ENCODE results near the gene AKT1S1. TPM values are rescaled to one million over a fixed set of nuclear protein-coding genes. Genes with fewer than 3 reads are reported as not detected.

The AKT1S1 gene
- total and polyA plus RNA-seq, 2 donors (not counting 1 experiment from before 2014, with no cell fraction given), result 16.6 to 23.0 TPM

- Mint-ChIP-seq H3K9me3 (ENCODE audit: insufficient read depth) (no peaks in the 10 kb centered on the region), H3K4me1 (peaks cover 36% of the 10 kb centered on the region), H3K27me3 (no peaks in the 10 kb centered on the region), H3K4me3 (peak overlapping the region; percentile 62), H3K27ac (peak overlapping the region; percentile 57)
- POLR2A ChIA-PET, result interaction anchor here (0.6 to 5.0 kb wide), 2 partner anchors 20 to 57 kb away, joined by 3 to 40 read pairs; partner anchors contain the start of gene PTOV1
- H3K79me2 ChIP-seq (ENCODE audit: control insufficient read depth, insufficient read depth, low read length), result peaks cover 33% of the 10 kb centered on the region
- H3K36me3 ChIP-seq (replicated peaks in 1 of 2; ENCODE audit: control extremely low read depth in 1 of 2, control insufficient read depth in 1 of 2, extremely low read depth in 1 of 2, insufficient read depth in 2 of 2, low read length in 1 of 2), result peaks cover 0 to 3% of the 10 kb centered on the region in 2 experiments
- no peak for DNase-seq
- CTCF ChIA-PET, result no interaction called here
- TF ChIP-seq, protein P1, sequence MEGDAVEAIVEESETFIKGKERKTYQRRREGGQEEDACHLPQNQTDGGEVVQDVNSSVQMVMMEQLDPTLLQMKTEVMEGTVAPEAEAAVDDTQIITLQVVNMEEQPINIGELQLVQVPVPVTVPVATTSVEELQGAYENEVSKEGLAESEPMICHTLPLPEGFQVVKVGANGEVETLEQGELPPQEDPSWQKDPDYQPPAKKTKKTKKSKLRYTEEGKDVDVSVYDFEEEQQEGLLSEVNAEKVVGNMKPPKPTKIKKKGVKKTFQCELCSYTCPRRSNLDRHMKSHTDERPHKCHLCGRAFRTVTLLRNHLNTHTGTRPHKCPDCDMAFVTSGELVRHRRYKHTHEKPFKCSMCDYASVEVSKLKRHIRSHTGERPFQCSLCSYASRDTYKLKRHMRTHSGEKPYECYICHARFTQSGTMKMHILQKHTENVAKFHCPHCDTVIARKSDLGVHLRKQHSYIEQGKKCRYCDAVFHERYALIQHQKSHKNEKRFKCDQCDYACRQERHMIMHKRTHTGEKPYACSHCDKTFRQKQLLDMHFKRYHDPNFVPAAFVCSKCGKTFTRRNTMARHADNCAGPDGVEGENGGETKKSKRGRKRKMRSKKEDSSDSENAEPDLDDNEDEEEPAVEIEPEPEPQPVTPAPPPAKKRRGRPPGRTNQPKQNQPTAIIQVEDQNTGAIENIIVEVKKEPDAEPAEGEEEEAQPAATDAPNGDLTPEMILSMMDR (IDR thresholded peaks at IDR 0.05), result no peak
- no peak for TF ChIP-seq EZH2 (IDR thresholded peaks at IDR 0.05; ENCODE audit: borderline replicate concordance, insufficient read depth, low read depth, low read length, poor library complexity, severe bottlenecking)
- H3K9me3 ChIP-seq (ENCODE audit: control extremely low read depth in 1 of 3, control insufficient read depth in 2 of 3, insufficient read depth in 1 of 3, low read length in 2 of 3), result peaks cover 0 to 20% (median 0%) of the 10 kb centered on the region in 3 donors
- H3K27ac ChIP-seq (ENCODE audit: low read length in 2 of 2), result no peak overlapping the region
- H3K4me2 ChIP-seq (replicated peaks; ENCODE audit: low read depth, low read length, poor library complexity, severe bottlenecking), result no peak overlapping the region
- 93% methylated on average over 12 of the region's 17 CpGs for WGBS (ENCODE audit: insufficient coverage)
- no peak overlapping the region for H2AFZ ChIP-seq (ENCODE audit: insufficient read depth, low read depth, low read length, poor library complexity, severe bottlenecking)
- no peaks in the 10 kb centered on the region for H3K27me3 ChIP-seq (replicated peaks in 1 of 4; ENCODE audit: control extremely low read depth in 1 of 4, control insufficient read depth in 3 of 4, insufficient read depth in 4 of 4, low read length in 3 of 4)
- peaks cover under 1% of the 10 kb centered on the region for H4K20me1 ChIP-seq (ENCODE audit: control insufficient read depth, insufficient read depth, low read length, poor library complexity, severe bottlenecking)
- H3K9ac ChIP-seq (ENCODE audit: low read length), result no peak overlapping the region
- peaks cover 31 to 43% of the 10 kb centered on the region in 2 donors for H3K4me1 ChIP-seq (ENCODE audit: control insufficient read depth in 2 of 2, insufficient read depth in 2 of 2, low read length in 2 of 2)
- no peak for ATAC-seq (ENCODE audit: low read depth)
- no peak overlapping the region for H3K4me3 ChIP-seq (ENCODE audit: control extremely low read depth in 1 of 5, extremely low read depth in 1 of 5, insufficient read depth in 1 of 5, low read depth in 2 of 5, low read length in 4 of 5)
- intact Hi-C loops (cut with micrococcal nuclease), result no loop called here
Observed at GRCh38 chr19:49871349-49871985, 5.7 kb downstream of the AKT1S1 start.

GRCh38 chr19:49870309-49870901 is 6.8 kb downstream of the AKT1S1 start:
- TF ChIP-seq EZH2 (IDR thresholded peaks at IDR 0.05; ENCODE audit: borderline replicate concordance, insufficient read depth, low read depth, low read length, poor library complexity, severe bottlenecking), result no peak
- TF ChIP-seq, protein P1 (IDR thresholded peaks at IDR 0.05), result no peak
- Histone ChIP-seq H3K27me3 (replicated peaks in 1 of 4; ENCODE audit: control extremely low read depth in 1 of 4, control insufficient read depth in 3 of 4, insufficient read depth in 4 of 4, low read length in 3 of 4) (no peaks in the 10 kb centered on the region), H3K36me3 (replicated peaks in 1 of 2; ENCODE audit: control extremely low read depth in 1 of 2, control insufficient read depth in 1 of 2, extremely low read depth in 1 of 2, insufficient read depth in 2 of 2, low read length in 1 of 2) (peaks cover 0 to 3% of the 10 kb centered on the region in 2 experiments), H3K79me2 (ENCODE audit: control insufficient read depth, insufficient read depth, low read length) (peaks cover 33% of the 10 kb centered on the region), H3K4me3 (ENCODE audit: control extremely low read depth in 1 of 5, extremely low read depth in 1 of 5, insufficient read depth in 1 of 5, low read depth in 2 of 5, low read length in 4 of 5) (peak overlapping the region; percentile 42 to 74 (median 69)), H3K4me1 (ENCODE audit: control insufficient read depth in 2 of 2, insufficient read depth in 2 of 2, low read length in 2 of 2) (peaks cover 31 to 48% of the 10 kb centered on the region in 2 donors), H3K9me3 (ENCODE audit: control extremely low read depth in 1 of 3, control insufficient read depth in 2 of 3, insufficient read depth in 1 of 3, low read length in 2 of 3) (peaks cover 0 to 20% (median 0%) of the 10 kb centered on the region in 3 donors), H4K20me1 (ENCODE audit: control insufficient read depth, insufficient read depth, low read length, poor library complexity, severe bottlenecking) (peaks cover 9% of the 10 kb centered on the region), H3K27ac (ENCODE audit: low read length in 2 of 2) (peak overlapping the region; percentile 97 to 98), H3K4me2 (replicated peaks; ENCODE audit: low read depth, low read length, poor library complexity, severe bottlenecking) (peak overlapping the region; percentile 82), H3K9ac (ENCODE audit: low read length) (peak overlapping the region; percentile 68), H2AFZ (ENCODE audit: insufficient read depth, low read depth, low read length, poor library complexity, severe bottlenecking) (peak overlapping the region; percentile 82)
- ChIA-PET POLR2A (interaction anchor here (0.6 to 5.0 kb wide), 6 partner anchors 19 to 62 kb away, joined by 3 to 40 read pairs (median 4); partner anchors contain the start of genes ATF5, FUZ, NUP62 and PTOV1), CTCF (interaction anchor here (1.3 kb wide), 1 partner anchor 57 kb away, joined by 7 read pairs; the partner anchor contains the start of gene FUZ)
- Mint-ChIP-seq H3K4me3 (peak overlapping the region; percentile 45), H3K27me3 (no peaks in the 10 kb centered on the region), H3K4me1 (peaks cover 40% of the 10 kb centered on the region), H3K9me3 (ENCODE audit: insufficient read depth) (no peaks in the 10 kb centered on the region), H3K27ac (peak overlapping the region; percentile 77)
- intact Hi-C loops (cut with micrococcal nuclease), result no loop called here
- 90% methylated on average over 15 of the region's 15 CpGs for WGBS (ENCODE audit: insufficient coverage)
- no peak for DNase-seq
- no peak for ATAC-seq (ENCODE audit: low read depth)
